ENCODE results near the gene ELAVL1. TPM values are rescaled to one million over a fixed set of nuclear protein-coding genes. Genes with fewer than 3 reads are reported as not detected.

ELAVL1 gene
- total and polyA plus RNA-seq, 2 of the 13 experiments (the other 11 are each of a cell fraction or from before 2014, with no cell fraction given), result 27.9 to 38.4 TPM

GRCh38 chr19:8022275-8022674, 16.8 kb upstream of the ELAVL1 start (continued):
- TF ChIP-seq ZNF383 (CRISPR knock-in tag; IDR thresholded peaks at IDR 0.05; ENCODE audit: borderline replicate concordance) (no peak), TCF12 (IDR thresholded peaks at IDR 0.05) (no peak), TCF12 (CRISPR knock-in tag; IDR thresholded peaks at IDR 0.05) (no peak), FOXP4 (CRISPR knock-in tag; IDR thresholded peaks at IDR 0.05) (no peak), ZNF138 (CRISPR knock-in tag; IDR thresholded peaks at IDR 0.05; ENCODE audit: low read depth) (no peak), TP53 (CRISPR knock-in tag; conservative IDR thresholded peaks at IDR 0.05) (no peak), AGO1 (IDR thresholded peaks at IDR 0.05; ENCODE audit: low read depth, low read length, poor library complexity, severe bottlenecking) (no peak), RXRA (CRISPR knock-in tag; IDR thresholded peaks at IDR 0.05) (peak; percentile 74), FOXO1 (CRISPR knock-in tag; IDR thresholded peaks at IDR 0.05) (peak; percentile 46; the same call in 1 of the 2 replicates), ZNF33B (CRISPR knock-in tag; IDR thresholded peaks at IDR 0.05) (no peak), ZNF687 (CRISPR knock-in tag; IDR thresholded peaks at IDR 0.05) (peak; percentile 19; the same call in 1 of the 2 replicates), MAX (IDR thresholded peaks at IDR 0.05) (no peak), THAP7 (CRISPR knock-in tag; IDR thresholded peaks at IDR 0.05) (no peak), ZNF33A (CRISPR knock-in tag; IDR thresholded peaks at IDR 0.05; ENCODE audit: borderline replicate concordance) (no peak), SRSF4 (IDR thresholded peaks at IDR 0.05; ENCODE audit: low read depth, low read length, poor library complexity, severe bottlenecking) (no peak), NPAS2 (CRISPR knock-in tag; IDR thresholded peaks at IDR 0.05; ENCODE audit: borderline replicate concordance) (no peak), SMAD1 (CRISPR knock-in tag; IDR thresholded peaks at IDR 0.05; ENCODE audit: borderline replicate concordance, low read depth) (no peak), ZNF224 (CRISPR knock-in tag; IDR thresholded peaks at IDR 0.05) (no peak), GABPB1 (CRISPR knock-in tag; IDR thresholded peaks at IDR 0.05) (no peak), ZNF235 (CRISPR knock-in tag; IDR thresholded peaks at IDR 0.05; ENCODE audit: borderline replicate concordance) (no peak), RELA (CRISPR knock-in tag; IDR thresholded peaks at IDR 0.05) (no peak), CBX1 (IDR thresholded peaks at IDR 0.05; ENCODE audit: low read depth) (no peak), NFIC (IDR thresholded peaks at IDR 0.05; ENCODE audit: low read length) (no peak)
- TF ChIP-seq, protein P1, sequence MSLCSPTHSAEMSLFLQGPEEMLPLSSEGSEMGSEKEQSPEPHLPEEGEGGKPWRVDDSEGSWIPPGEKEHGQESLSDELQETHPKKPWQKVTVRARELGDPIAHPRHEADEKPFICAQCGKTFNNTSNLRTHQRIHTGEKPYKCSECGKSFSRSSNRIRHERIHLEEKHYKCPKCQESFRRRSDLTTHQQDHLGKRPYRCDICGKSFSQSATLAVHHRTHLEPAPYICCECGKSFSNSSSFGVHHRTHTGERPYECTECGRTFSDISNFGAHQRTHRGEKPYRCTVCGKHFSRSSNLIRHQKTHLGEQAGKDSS (CRISPR knock-in tag; IDR thresholded peaks at IDR 0.05; ENCODE audit: borderline replicate concordance, low read depth), result no peak
